Measurements from ENCODE around the gene NPIPA5.
"Not testable (repeated sequence)": the region's sequence is repeated elsewhere in the genome, so short reads cannot be mapped to it uniquely, and the experiment has no call there.

DNA sequence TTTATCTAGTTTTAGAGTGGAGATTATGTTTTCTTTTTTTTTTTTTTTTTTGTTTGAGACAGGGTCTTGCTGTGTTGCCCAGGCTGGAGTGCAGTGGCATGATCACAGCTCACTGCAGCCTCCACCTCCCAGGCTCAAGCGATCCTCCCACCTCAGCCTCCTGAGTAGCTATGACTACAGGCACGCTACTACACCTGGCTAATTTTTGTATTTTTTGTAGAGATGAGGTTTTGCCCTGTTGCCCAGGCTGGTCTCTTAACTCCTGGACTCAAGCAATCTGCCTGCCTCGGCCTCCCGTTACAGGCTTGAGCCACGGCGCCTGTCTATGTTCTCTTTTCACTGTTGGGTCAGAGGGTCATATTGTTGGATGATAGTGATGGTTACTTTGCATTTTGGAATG lies 22.2 kb upstream of the NPIPA5 start:
- not testable (repeated sequence) for TF ChIP-seq JUN, CTCF (IDR thresholded peaks at IDR 0.05)
